ENCODE data around the gene COX15. TPM values are rescaled to one million over a fixed set of nuclear protein-coding genes. Genes with fewer than 3 reads are reported as not detected.
A peak's percentile ranks its signal among the peaks of the same experiment; 100 is the strongest.

Gene COX15
- 36.1 and 44.2 TPM in 2 replicates for total RNA-seq (ENCODE audit: low replicate concordance)

DNA sequence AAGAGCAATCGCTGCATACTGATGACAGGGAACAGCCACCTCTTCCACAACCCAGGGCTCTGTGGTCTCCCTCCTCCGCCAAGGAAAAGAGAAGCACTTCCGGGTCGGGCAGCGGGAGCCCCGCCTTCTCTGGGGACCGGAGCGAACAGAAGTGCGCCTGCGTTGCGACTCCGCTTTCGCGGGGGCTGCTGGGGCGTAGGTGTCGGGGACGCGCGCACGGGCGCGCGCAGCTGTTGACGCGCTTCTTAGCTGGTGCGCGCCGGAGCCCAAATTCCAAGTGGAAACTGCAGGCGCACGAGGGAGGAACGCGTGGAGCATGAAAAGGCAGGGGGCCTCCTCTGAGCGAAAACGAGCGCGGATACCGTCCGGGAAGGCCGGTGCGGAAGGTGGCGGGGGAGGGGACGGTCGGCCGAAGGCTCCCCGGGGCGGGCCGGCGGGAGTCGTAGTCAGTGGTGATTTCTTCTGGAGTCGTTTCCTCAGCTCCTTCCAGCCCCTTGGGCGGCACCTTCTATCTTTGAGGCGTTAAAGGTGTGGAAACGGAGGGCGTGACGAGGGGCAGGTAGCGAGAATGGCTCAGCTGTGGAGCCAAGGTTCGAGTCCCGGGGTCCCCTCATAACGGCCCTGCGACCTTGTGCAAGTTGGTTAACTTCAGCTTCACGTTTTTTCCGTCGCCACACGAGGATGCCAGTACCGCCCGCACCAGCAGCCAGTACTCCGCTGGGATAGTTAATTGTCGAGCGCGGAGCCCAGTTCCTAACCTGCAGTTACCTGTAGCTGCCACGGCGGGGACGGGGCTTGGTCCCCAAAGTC is at the start of gene COX15, which contains the start of gene CUTC:
Gene COX15 (minus strand): TSS at position 95 of the 810 bp plus-strand sequence. CDS start 78 bp downstream, at position 17.
Gene CUTC (plus strand): TSS at position 202 of the 810 bp plus-strand sequence. CDS start 115 bp downstream, at position 317.
- H3K4me3 ChIP-seq (ENCODE audit: low read depth, low read length) = peak within 1 kb of the TSS; percentile 100
- peak; percentile 95 for DNase-seq (ENCODE audit: low read depth)
- peak; percentile 47 for TF ChIP-seq CTCF (IDR thresholded peaks at IDR 0.05; ENCODE audit: insufficient read depth, low read length)

GRCh38 chr10:99779335-99779734 is 47.4 kb upstream of the COX15 start:
- peak overlapping the region; percentile 45 for H3K4me3 ChIP-seq (ENCODE audit: low read depth, low read length)
- peak; percentile 87 for DNase-seq (ENCODE audit: low read depth)
- no peak for TF ChIP-seq CTCF (IDR thresholded peaks at IDR 0.05; ENCODE audit: insufficient read depth, low read length)

- no peak overlapping the region for H3K4me3 ChIP-seq (ENCODE audit: low read depth, low read length)
- no peak for TF ChIP-seq CTCF (IDR thresholded peaks at IDR 0.05; ENCODE audit: insufficient read depth, low read length)
- no peak for DNase-seq (ENCODE audit: low read depth)
Observed at GRCh38 chr10:99777918-99778714, 46.2 kb upstream of the COX15 start.

DNA sequence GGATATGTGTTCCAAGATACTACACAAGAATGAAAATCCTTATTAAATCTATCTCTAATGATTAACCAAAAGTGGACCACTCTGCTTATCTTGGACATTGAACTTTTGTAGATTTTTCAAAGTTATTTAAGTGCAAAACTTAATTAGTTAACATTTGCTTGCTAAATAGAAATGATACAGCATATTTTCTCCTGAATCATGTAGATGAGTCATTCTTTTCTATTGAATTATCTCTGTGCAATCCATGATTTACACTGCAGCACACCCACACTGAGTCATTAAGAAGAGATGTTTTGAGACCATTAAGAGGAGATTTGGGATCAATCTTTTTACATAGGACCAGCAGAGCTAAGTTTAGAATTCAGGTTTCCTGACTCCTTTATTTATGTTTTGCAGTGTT is 43.9 kb upstream of the COX15 start:
- H3K4me3 ChIP-seq (ENCODE audit: low read depth, low read length) = no peak overlapping the region
- no peak for TF ChIP-seq CTCF (IDR thresholded peaks at IDR 0.05; ENCODE audit: insufficient read depth, low read length)
- peak; percentile 90 for DNase-seq (ENCODE audit: low read depth)

GRCh38 chr10:99770408-99771045 is 38.6 kb upstream of the COX15 start:
- H3K4me3 ChIP-seq (ENCODE audit: low read depth, low read length) = no peak overlapping the region
- no peak for TF ChIP-seq CTCF (IDR thresholded peaks at IDR 0.05; ENCODE audit: insufficient read depth, low read length)
- no peak for DNase-seq (ENCODE audit: low read depth)

DNA sequence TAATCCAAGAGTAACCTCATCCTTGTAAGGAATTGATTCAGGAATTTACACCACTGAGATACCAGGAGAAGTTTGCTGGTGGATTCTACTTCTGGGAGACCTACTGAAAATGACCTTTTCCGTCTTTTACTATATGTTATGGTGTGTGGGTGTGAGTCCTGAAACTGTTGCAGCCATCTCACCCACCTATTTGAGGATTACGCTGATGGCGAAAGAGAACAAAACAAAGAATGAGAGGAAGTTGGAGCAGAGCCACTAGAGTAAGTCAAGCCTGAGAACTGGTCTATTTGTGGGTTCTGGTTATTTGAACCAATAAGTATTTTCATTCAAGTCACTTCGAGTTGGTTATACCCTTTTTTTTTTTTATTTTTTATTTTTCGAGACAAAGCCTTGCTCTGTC is 37.8 kb upstream of the COX15 start:
- no peak for DNase-seq (ENCODE audit: low read depth)
- no peak for TF ChIP-seq CTCF (IDR thresholded peaks at IDR 0.05; ENCODE audit: insufficient read depth, low read length)
- no peak overlapping the region for H3K4me3 ChIP-seq (ENCODE audit: low read depth, low read length)
